HEK293T (cell line): Measurements from ENCODE around the gene CABP4.

ENCODE experiments used
- CTCF ChIA-PET: fragments of 350-600 bp; formaldehyde crosslinking; extraction: SDS; loops from one replicate; lab custom pipeline; 2021; ENCODE audit warnings: antibody characterized with exemption, inconsistent platforms; lab: Yijun Ruan, JAX
- POLR2A ChIA-PET: fragments of 350-600 bp; formaldehyde crosslinking; extraction: SDS; loops from one replicate; lab custom pipeline; 2020; ENCODE audit warnings: antibody characterized with exemption, inconsistent platforms; lab: Yijun Ruan, JAX
- DNase-seq: peaks from one replicate; pipeline ENCODE4 v3.0.0; 2012; ENCODE audit warnings: mixed read lengths; ENCODE audit errors: extremely low spot score
- ARNT ChIP-seq: fragments of 450-650 bp; IDR thresholded peaks from 2 replicates; pipeline ENCODE4 v1.6.1; 2017; ENCODE audit warnings: mild to moderate bottlenecking
- BHLHE40 ChIP-seq: fragments of 450-650 bp; IDR thresholded peaks from 2 replicates; pipeline ENCODE4 v1.6.1; 2016; ENCODE audit warnings: mild to moderate bottlenecking, moderate library complexity, borderline replicate concordance
- CTBP1 ChIP-seq: fragments of 450-650 bp; IDR thresholded peaks from 2 replicates; pipeline ENCODE4 v1.6.1; 2016; ENCODE audit warnings: borderline replicate concordance
- ELF4 ChIP-seq: fragments of 450-650 bp; IDR thresholded peaks from 2 replicates; pipeline ENCODE4 v1.6.1; 2017; ENCODE audit warnings: antibody characterized with exemption
- FOXA1 ChIP-seq: fragments of 450-650 bp; IDR thresholded peaks from 2 replicates; pipeline ENCODE4 v1.6.1; 2016; ENCODE audit warnings: mild to moderate bottlenecking
- FOXK2 ChIP-seq: fragments of 450-650 bp; IDR thresholded peaks from 2 replicates; pipeline ENCODE4 v1.6.1; 2016; ENCODE audit warnings: mild to moderate bottlenecking
- FOXM1 ChIP-seq: fragments of 450-650 bp; IDR thresholded peaks from 2 replicates; pipeline ENCODE4 v1.6.1; 2017; ENCODE audit warnings: mild to moderate bottlenecking, borderline replicate concordance
- HDGF ChIP-seq: fragments of 450-650 bp; IDR thresholded peaks from 2 replicates; pipeline ENCODE4 v1.6.1; 2017; ENCODE audit warnings: antibody characterized with exemption, borderline replicate concordance
- L3MBTL2 ChIP-seq: fragments of 450-650 bp; conservative IDR thresholded peaks from 2 replicates; pipeline ENCODE4 v1.6.1; 2016; ENCODE audit warnings: mild to moderate bottlenecking
- LEF1 ChIP-seq: fragments of 450-650 bp; IDR thresholded peaks from 2 replicates; pipeline ENCODE4 v1.6.1; 2017; ENCODE audit warnings: mild to moderate bottlenecking, borderline replicate concordance
- NFRKB ChIP-seq: fragments of 450-650 bp; IDR thresholded peaks from 2 replicates; pipeline ENCODE4 v1.6.1; 2016; ENCODE audit warnings: mild to moderate bottlenecking, moderate library complexity
- PKNOX1 ChIP-seq: fragments of 450-650 bp; IDR thresholded peaks from 2 replicates; pipeline ENCODE4 v1.6.1; 2016
- SP1 ChIP-seq: fragments of 450-650 bp; IDR thresholded peaks from 2 replicates; pipeline ENCODE4 v1.6.1; 2017
- SUZ12 ChIP-seq: fragments of 450-650 bp; IDR thresholded peaks from 2 replicates; pipeline ENCODE4 v1.6.1; 2016; ENCODE audit warnings: mild to moderate bottlenecking
- TARDBP ChIP-seq: fragments of 450-650 bp; IDR thresholded peaks from 2 replicates; pipeline ENCODE4 v1.6.1; 2016
- ZNF384 ChIP-seq: fragments of 450-650 bp; IDR thresholded peaks from 2 replicates; pipeline ENCODE4 v1.6.1; 2016

Gene CABP4

GRCh38 chr11:67505605-67506396 lies 50.6 kb downstream of the CABP4 start:
- DNase-seq, result peak; percentile 79
- ChIA-PET CTCF (interaction anchor here (1.0 kb wide), 1 partner anchor 86 kb away, joined by 3 read pairs; no protein-coding TSS in a partner anchor), POLR2A (interaction anchor here (0.6 to 1.7 kb wide), 3 partner anchors 37 to 114 kb away, joined by 3 to 4 read pairs (median 4); partner anchors contain the start of gene RAD9A)
- no peak for TF ChIP-seq NFRKB
- TF ChIP-seq SUZ12, result no peak
- no peak for TF ChIP-seq SP1
- no peak for TF ChIP-seq TARDBP
- no peak for TF ChIP-seq ARNT
- TF ChIP-seq CTBP1, result no peak
- TF ChIP-seq L3MBTL2, result no peak
- TF ChIP-seq FOXM1, result no peak
- no peak for TF ChIP-seq BHLHE40
- no peak for TF ChIP-seq PKNOX1
- TF ChIP-seq FOXA1, result no peak

DNA sequence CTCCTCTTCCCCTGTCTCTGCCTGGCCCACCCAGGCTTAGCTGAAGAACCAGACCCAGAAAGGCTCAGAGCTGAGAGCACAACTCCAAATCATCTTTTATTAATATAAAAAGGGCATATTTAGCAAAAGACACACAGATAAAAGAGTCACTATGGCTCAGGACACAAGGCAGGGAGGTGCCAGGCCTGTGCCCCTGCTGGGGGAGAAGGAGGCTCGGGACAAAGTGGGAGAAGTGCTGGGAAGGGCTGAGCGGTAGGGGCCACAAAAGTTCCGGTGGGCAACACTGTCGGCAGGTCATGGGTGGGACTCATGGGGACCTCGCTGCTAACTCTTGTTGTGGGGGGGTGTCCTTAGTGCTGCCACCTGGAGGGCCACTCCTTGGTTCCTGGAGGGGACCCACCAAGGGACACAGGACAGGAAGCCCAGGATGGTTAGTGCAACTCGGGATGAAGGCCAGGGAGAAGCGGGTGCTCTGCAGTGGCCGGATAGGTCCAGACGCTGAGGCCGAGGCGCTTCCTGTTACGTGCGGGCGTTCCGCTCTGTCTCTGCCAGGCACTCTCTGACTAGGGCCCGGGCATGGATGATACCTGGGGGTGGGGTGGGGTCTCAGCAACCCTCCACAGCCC lies 51.4 kb downstream of the CABP4 start:
- POLR2A ChIA-PET, result no interaction called here

DNA sequence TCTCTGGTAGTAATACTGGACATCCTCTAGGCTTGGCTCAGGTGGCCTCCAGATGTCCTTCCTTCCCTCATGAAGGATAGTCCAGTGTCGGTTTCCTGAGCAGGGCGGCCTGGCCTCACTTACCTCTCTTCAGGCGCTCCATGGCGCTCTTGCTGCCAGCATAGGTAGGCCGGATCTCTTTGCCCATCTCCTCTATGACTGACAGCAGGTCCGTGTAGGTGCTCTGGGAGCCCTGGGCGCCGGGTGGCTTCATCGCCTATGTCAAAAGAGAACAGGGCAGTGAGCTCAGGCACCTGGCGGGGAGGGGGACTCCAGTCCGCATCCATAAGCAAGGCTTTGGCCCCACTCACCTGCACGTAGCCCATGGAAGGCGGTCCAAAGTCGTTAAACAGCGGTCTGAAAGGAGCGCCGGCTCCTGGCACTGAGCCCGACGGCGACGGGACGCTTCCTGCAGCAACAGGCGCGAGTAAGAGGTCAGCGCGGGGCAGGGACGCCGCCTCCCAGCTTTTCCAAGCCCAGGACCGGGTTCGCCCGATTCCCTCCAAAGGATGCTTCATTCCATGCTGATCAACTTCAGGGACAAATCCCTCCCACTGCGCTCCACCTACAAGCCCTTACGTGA lies 52.2 kb downstream of the CABP4 start:
- DNase-seq, result no peak
- TF ChIP-seq CTBP1, result no peak
- no peak for TF ChIP-seq L3MBTL2
- no peak for TF ChIP-seq ZNF384
- no peak for TF ChIP-seq FOXK2
- no peak for TF ChIP-seq SUZ12
- TF ChIP-seq NFRKB, result no peak
- POLR2A ChIA-PET, result interaction anchor here (1.0 kb wide), 1 partner anchor 64 kb away, joined by 3 read pairs; the partner anchor contains the start of gene CORO1B
- CTCF ChIA-PET, result no interaction called here

More for the DNA sequence above, 51.4 kb downstream of the CABP4 start:
- TF ChIP-seq L3MBTL2, result no peak
- no peak for TF ChIP-seq HDGF
- no peak for TF ChIP-seq TARDBP
- TF ChIP-seq FOXM1, result no peak
- TF ChIP-seq PKNOX1, result no peak
- TF ChIP-seq FOXK2, result no peak
- TF ChIP-seq CTBP1, result no peak
- no peak for TF ChIP-seq ZNF384
- no peak for TF ChIP-seq SUZ12
- no peak for TF ChIP-seq LEF1
- TF ChIP-seq SP1, result no peak
- TF ChIP-seq NFRKB, result no peak
- TF ChIP-seq FOXA1, result no peak
- TF ChIP-seq BHLHE40, result no peak
- TF ChIP-seq ELF4, result no peak
- TF ChIP-seq ARNT, result no peak
- CTCF ChIA-PET, result interaction anchor here (1.0 kb wide), 1 partner anchor 86 kb away, joined by 3 read pairs; no protein-coding TSS in a partner anchor
- DNase-seq, result no peak

DNA sequence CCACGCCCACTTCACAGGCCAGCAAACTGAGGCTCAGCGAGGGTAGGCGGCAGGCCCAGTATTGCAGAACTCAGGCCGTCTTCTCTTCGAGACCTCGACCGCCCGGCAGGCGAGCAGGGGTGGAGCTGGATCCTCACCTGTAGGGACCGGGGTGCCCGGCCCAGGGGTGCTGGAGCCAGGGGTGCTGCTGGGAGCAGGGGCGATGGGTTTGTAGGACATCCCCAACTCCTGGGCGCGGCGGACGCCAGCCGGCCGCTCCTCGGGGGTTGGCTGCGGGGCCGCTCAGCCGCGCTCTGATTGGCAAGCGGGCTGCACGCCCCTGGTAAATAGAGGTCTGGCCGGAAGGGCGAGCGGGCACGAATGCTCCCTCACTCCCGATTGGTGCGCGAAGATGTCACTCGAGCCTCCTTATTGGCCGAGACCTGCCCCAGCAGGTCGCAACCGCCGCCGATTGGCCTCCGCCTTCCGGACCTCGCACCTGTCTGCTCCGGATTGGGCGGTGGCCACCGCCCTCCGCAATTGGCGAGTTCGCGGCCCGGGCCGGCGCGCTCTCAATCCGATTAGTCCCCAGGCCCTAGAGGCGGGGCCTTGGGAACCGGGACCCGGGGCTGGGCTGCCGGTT lies 52.8 kb downstream of the CABP4 start, which contains the start of gene CDK2AP2:
Gene CDK2AP2, minus strand, starts transcription at position 299 of the 622 bp plus-strand sequence. Its CDS starts 80 bp downstream, at position 219.
- ChIA-PET CTCF (no interaction called here), POLR2A (interaction anchor here (1.0 kb wide), 1 partner anchor 65 kb away, joined by 3 read pairs; the partner anchor contains the start of gene CORO1B)
- no peak for TF ChIP-seq ZNF384
- TF ChIP-seq FOXK2, result no peak
- peak; percentile 99 for TF ChIP-seq PKNOX1
- peak; percentile 50; the same call in 1 of the 2 replicates for TF ChIP-seq ELF4
- peak; percentile 31; the same call in 1 of the 2 replicates for TF ChIP-seq FOXM1
- no peak for TF ChIP-seq L3MBTL2
- no peak for TF ChIP-seq FOXA1
- no peak; the same call in 1 of the 2 replicates for TF ChIP-seq LEF1
- no peak for TF ChIP-seq ARNT
- no peak for TF ChIP-seq SUZ12
- TF ChIP-seq HDGF, result 0 out of 2 replicates have a peak, but pooled peaks have one; percentile 30
- TF ChIP-seq NFRKB, result no peak
- no peak for TF ChIP-seq TARDBP
- TF ChIP-seq CTBP1, result peak; percentile 16; the same call in 1 of the 2 replicates
- TF ChIP-seq SP1, result no peak
- no peak for TF ChIP-seq BHLHE40
- DNase-seq, result peak; percentile 98
